H1 (cell line): ENCODE results near the gene LRP1.

Experiments used
- CHD1 ChIP-seq: IDR thresholded peaks from 2 replicates; pipeline ENCODE4 v1.6.1; 2012; ENCODE audit warnings: low read depth, low read length, improper control_type of control experiment
- CREB1 ChIP-seq: IDR thresholded peaks from 2 replicates; pipeline ENCODE4 v1.6.1; 2012; ENCODE audit warnings: inconsistent platforms
- CTCF ChIP-seq, 3 experiments: IDR thresholded peaks; 1 replicate in 2 of 3; 2 replicates in 1 of 3; pipeline versions ENCODE4 v1.5.1 to v1.6.1; 2011; ENCODE audit warnings: low read length in 3 of 3, mild to moderate bottlenecking in 3 of 3, inconsistent platforms in 2 of 3, low read depth in 1 of 3, moderate library complexity in 1 of 3; ENCODE audit not compliant: insufficient read depth in 1 of 3; ENCODE audit errors: control extremely low read depth in 1 of 3
- POLR2A ChIP-seq, 2 experiments: IDR thresholded peaks; 1 replicate in 1 of 2; 2 replicates in 1 of 2; pipeline ENCODE4 v1.6.1; 2011; ENCODE audit warnings: low read depth in 2 of 2, low read length in 2 of 2, mild to moderate bottlenecking in 2 of 2; ENCODE audit errors: control extremely low read depth in 1 of 2
- POLR2AphosphoS5 ChIP-seq: IDR thresholded peaks from 2 replicates; pipeline ENCODE4 v1.6.1; 2011; ENCODE audit warnings: low read depth, low read length

- TF ChIP-seq POLR2A (IDR thresholded peaks at IDR 0.05; ENCODE audit: control extremely low read depth in 1 of 2, low read depth in 2 of 2, low read length in 2 of 2), result no peak
- no peak for TF ChIP-seq CTCF (IDR thresholded peaks at IDR 0.05; ENCODE audit: control extremely low read depth in 1 of 3, insufficient read depth in 1 of 3, low read depth in 1 of 3, low read length in 3 of 3)
- TF ChIP-seq CREB1, result no peak
- no peak for TF ChIP-seq CHD1
- no peak for TF ChIP-seq POLR2AphosphoS5
Observed at GRCh38 chr12:57142727-57143126, 14.4 kb downstream of the LRP1 start.
